HepG2 (cell line): Measurements from ENCODE around the gene SLC23A2. TPM values are rescaled to one million over a fixed set of nuclear protein-coding genes. Genes with fewer than 3 reads are reported as not detected.
"Not testable (repeated sequence)": the region's sequence is repeated elsewhere in the genome, so short reads cannot be mapped to it uniquely, and the experiment has no call there.

Experiments used
- ARID5B ChIP-seq: IDR thresholded peaks from 2 replicates; pipeline ENCODE4 v1.4.0; 2020; ENCODE audit warnings: mild to moderate bottlenecking, missing genetic modification reagents
- FOXP4 ChIP-seq: sonication (generic); formaldehyde crosslinking; IDR thresholded peaks from 2 replicates; pipeline ENCODE4 v1.4.0; 2020; ENCODE audit warnings: missing genetic modification reagents
- GATAD2A ChIP-seq: IDR thresholded peaks from 2 replicates; pipeline ENCODE4 v1.6.1; 2016
- HIC2 ChIP-seq: sonication (generic); formaldehyde crosslinking; IDR thresholded peaks from 2 replicates; pipeline ENCODE4 v1.9.0; 2022; ENCODE audit warnings: low read depth, missing genetic modification reagents
- PAXIP1 ChIP-seq: sonication (generic); formaldehyde crosslinking; conservative IDR thresholded peaks from 2 replicates; pipeline ENCODE4 v1.4.0; 2020; ENCODE audit warnings: mild to moderate bottlenecking, missing genetic modification reagents, moderate library complexity
- RARA ChIP-seq: IDR thresholded peaks from 2 replicates; pipeline ENCODE4 v1.6.1; 2016; ENCODE audit warnings: missing genetic modification reagents, missing compliant biosample characterization
- SALL1 ChIP-seq: sonication (generic); formaldehyde crosslinking; IDR thresholded peaks from 2 replicates; pipeline ENCODE4 v1.8.0; 2022; ENCODE audit warnings: mild to moderate bottlenecking, missing genetic modification reagents
- SOX13 ChIP-seq, 3 experiments: fragments of 450-650 bp in 1 of 3; sonication (generic) in 1 of 3; formaldehyde crosslinking in 1 of 3; IDR thresholded peaks in 2 of 3; conservative IDR thresholded peaks in 1 of 3; 2 replicates each; pipeline versions ENCODE4 v1.5.0 to v1.6.1; 2016 to 2020; ENCODE audit warnings: antibody characterized with exemption in 1 of 3, mild to moderate bottlenecking in 1 of 3, missing compliant biosample characterization in 1 of 3, missing genetic modification reagents in 1 of 3, moderate library complexity in 1 of 3
- SOX6 ChIP-seq, 2 experiments: fragments of 450-650 bp in 1 of 2; sonication (generic) in 1 of 2; formaldehyde crosslinking in 1 of 2; IDR thresholded peaks; 2 replicates each; pipeline versions ENCODE4 v1.4.0 to v1.6.1; 2017 to 2020; ENCODE audit warnings: antibody characterized with exemption in 1 of 2, mild to moderate bottlenecking in 1 of 2, missing genetic modification reagents in 1 of 2
- SP5 ChIP-seq: IDR thresholded peaks from 2 replicates; pipeline ENCODE4 v1.6.1; 2016; ENCODE audit warnings: low read depth, borderline replicate concordance
- TEAD3 ChIP-seq: optimal IDR thresholded peaks from 2 replicates; pipeline ENCODE3; 2016; ENCODE audit warnings: borderline replicate concordance
- ZMYM3 ChIP-seq: sonication (generic); formaldehyde crosslinking; IDR thresholded peaks from 2 replicates; pipeline ENCODE4 v1.5.1; 2020; ENCODE audit warnings: mild to moderate bottlenecking, missing genetic modification reagents
- ZNF770 ChIP-seq: sonication (generic); formaldehyde crosslinking; IDR thresholded peaks from 2 replicates; pipeline ENCODE4 v1.5.0; 2020; ENCODE audit warnings: mild to moderate bottlenecking, missing genetic modification reagents
- ZNF792 ChIP-seq: IDR thresholded peaks from 2 replicates; pipeline ENCODE4 v1.6.1; 2016
- polyA plus RNA-seq, 8 experiments: library from polyadenylated mRNA; depleted of rRNA in 3 of 8; stranded (reverse) in 7 of 8; unstranded in 1 of 8; fragments of >200 nt; fragmentation: Illumina TruSeq in 4 of 8; extraction: Trizol in 4 of 8; gene quantifications; 2 replicates each; pipeline versions ENCODE4 v1.2.1 to v1.2.3, GENCODE V29; 2011 to 2016; ENCODE audit warnings: low read depth in 4 of 8, missing spikeins in 1 of 8, mixed read lengths in 1 of 8; ENCODE audit not compliant: insufficient read depth in 1 of 8
- total RNA-seq, 5 experiments: library from RNA; depleted of rRNA; stranded (reverse); fragments of >200 nt; fragmentation: Illumina TruSeq; extraction: Trizol; gene quantifications; 2 replicates each; pipeline ENCODE4 v1.2.3, GENCODE V29; 2016; ENCODE audit warnings: low read depth in 1 of 5

The SLC23A2 gene
- total and polyA plus RNA-seq, 2 of the 13 experiments (the other 11 are each of a cell fraction or from before 2014, with no cell fraction given): 42.2 to 51.2 TPM

- TF ChIP-seq SOX6, SOX13 (IDR thresholded peaks at IDR 0.05): not testable (repeated sequence)
- TF ChIP-seq SOX6 (CRISPR knock-in tag; IDR thresholded peaks at IDR 0.05) (0 out of 2 replicates have a peak, but pooled peaks have one; percentile 11), PAXIP1 (peak; percentile 37; the same call in 1 of the 2 replicates), HIC2 (CRISPR knock-in tag) (peak; percentile 21; the same call in 1 of the 2 replicates), ZMYM3 (CRISPR knock-in tag) (0 out of 2 replicates have a peak, but pooled peaks have one; percentile 47), TEAD3 (CRISPR knock-in tag) (peak; percentile 51), RARA (CRISPR knock-in tag) (peak; percentile 54), GATAD2A (CRISPR knock-in tag) (0 out of 2 replicates have a peak, but pooled peaks have one; percentile 30), SALL1 (peak; percentile 48), SOX13 (CRISPR knock-in tag; conservative IDR thresholded peaks at IDR 0.05 in 1 of 2, IDR thresholded peaks at IDR 0.05 in 1 of 2) (peak in 1 of 2 experiments; percentile 17; a peak in 1 of 4 replicates), FOXP4 (CRISPR knock-in tag) (peak; percentile 42; the same call in 1 of the 2 replicates), SP5 (peak; percentile 71), ARID5B (CRISPR knock-in tag) (peak; percentile 51; the same call in 1 of the 2 replicates), ZNF770 (peak; percentile 83), ZNF792 (peak; percentile 23; the same call in 1 of the 2 replicates)
Measured at GRCh38 chr20:4921271-4921670, 80.0 kb downstream of the SLC23A2 start (continued).
